A673 (cell line): ENCODE results near the gene TAS1R1. TPM values are rescaled to one million over a fixed set of nuclear protein-coding genes. Genes with fewer than 3 reads are reported as not detected.

Experiments
- BruUV-seq: library from RNA; stranded (reverse); fragments of 400-500 nt; replicated peaks from 2 replicates; lab custom pipeline; 2021; lab: Mats Ljungman, UMichigan
- CTCF ChIA-PET: fragments of 300-600 bp; sonication (Branson Sonifier 250); formaldehyde crosslinking; loops from one replicate; lab custom pipeline; 2022; ENCODE audit warnings: antibody characterized with exemption; lab: Charles Lee
- POLR2A ChIA-PET: fragments of 300-600 bp; sonication (Branson Sonifier 250); formaldehyde crosslinking; loops from one replicate; lab custom pipeline; 2022; ENCODE audit warnings: antibody characterized with exemption; ENCODE audit not compliant: low non-redundant PET; lab: Charles Lee
- DNase-seq: peaks from one replicate; pipeline ENCODE4 v3.0.0-alpha.2; 2015; ENCODE audit warnings: low spot score
- H3K27ac ChIP-seq: fragments of 200-600 bp; sonication (generic); 2 replicates; pipeline ENCODE4 v1.5.1; 2016; ENCODE audit warnings: mixed run types, low read depth, mild to moderate bottlenecking, mixed read lengths, antibody characterized with exemption, low read length; ENCODE audit not compliant: poor library complexity, severe bottlenecking
- H3K27me3 ChIP-seq: fragments of 200-600 bp; sonication (generic); replicated peaks from 2 replicates; pipeline ENCODE4 v1.6.1; 2017; ENCODE audit warnings: mixed run types, low read depth, mild to moderate bottlenecking, mixed read lengths, antibody characterized with exemption, low read length; ENCODE audit not compliant: insufficient read depth, poor library complexity
- H3K36me3 ChIP-seq: fragments of 200-600 bp; sonication (generic); 2 replicates; pipeline ENCODE4 v1.6.1; 2016; ENCODE audit warnings: mixed run types, mild to moderate bottlenecking, mixed read lengths, antibody characterized with exemption, low read length; ENCODE audit not compliant: insufficient read depth, poor library complexity, severe bottlenecking
- H3K4me1 ChIP-seq: fragments of 200-600 bp; sonication (generic); 2 replicates; pipeline ENCODE4 v1.6.1; 2017; ENCODE audit warnings: mixed run types, mild to moderate bottlenecking, mixed read lengths, antibody characterized with exemption, low read length; ENCODE audit not compliant: insufficient read depth, poor library complexity, severe bottlenecking
- H3K4me3 ChIP-seq: fragments of 200-600 bp; sonication (generic); 2 replicates; pipeline ENCODE4 v1.5.1; 2016; ENCODE audit warnings: low read depth, mixed run types, mild to moderate bottlenecking, mixed read lengths, low read length; ENCODE audit not compliant: poor library complexity, severe bottlenecking
- H3K9me3 ChIP-seq: fragments of 200-600 bp; sonication (generic); 2 replicates; pipeline ENCODE4 v1.6.1; 2016; ENCODE audit warnings: mixed run types, low read depth, mild to moderate bottlenecking, mixed read lengths, antibody characterized with exemption, low read length; ENCODE audit not compliant: poor library complexity, severe bottlenecking
- CTCF ChIP-seq: fragments of 300-800, 200-600 bp; sonication (generic); conservative IDR thresholded peaks from 2 replicates; pipeline ENCODE4 v1.5.1; 2017; ENCODE audit warnings: low read depth, mild to moderate bottlenecking, antibody characterized with exemption, low read length, moderate library complexity, mixed read lengths
- EZH2 ChIP-seq: fragments of 200-600 bp; sonication (generic); IDR thresholded peaks from 2 replicates; pipeline ENCODE4 v1.6.1; 2017; ENCODE audit warnings: borderline replicate concordance, low read depth, mild to moderate bottlenecking, mixed read lengths, antibody characterized with exemption, low read length; ENCODE audit not compliant: poor library complexity, severe bottlenecking
- intact Hi-C: fragments of 100-400 bp; cut with micrococcal nuclease; formaldehyde crosslinking; loops from one replicate; pipeline ENCODE4 v1.10.0; 2022; ENCODE audit not compliant: unreplicated experiment
- total RNA-seq: library from RNA; stranded (reverse); gene quantifications from 2 replicates; pipeline ENCODE4 v1.2.3, GENCODE V29; 2021

The TAS1R1 gene
- total RNA-seq, 1 experiment from 2014 or later: not detected

- Histone ChIP-seq H3K27ac (no peak overlapping the region), H3K4me3 (no peak overlapping the region), H3K9me3 (no peaks in the 10 kb centered on the region), H3K4me1 (no peaks in the 10 kb centered on the region), H3K27me3 (no peaks in the 10 kb centered on the region), H3K36me3 (peaks cover 68% of the 10 kb centered on the region)
- DNase-seq: no peak
- TF ChIP-seq EZH2: no peak
- TF ChIP-seq CTCF: no peak
- BruUV-seq: no TSS peak
- POLR2A ChIA-PET: interaction anchor here (0.5 kb wide), 1 partner anchor 275 kb away, joined by 6 read pairs; no protein-coding TSS in a partner anchor
- intact Hi-C loops: no loop called here
- CTCF ChIA-PET: no interaction called here
Measured at GRCh38 chr1:6592865-6593593, 37.9 kb downstream of the TAS1R1 start.

- Histone ChIP-seq H3K27ac (no peak overlapping the region), H3K4me3 (no peak overlapping the region), H3K36me3 (peaks cover 63% of the 10 kb centered on the region), H3K4me1 (no peaks in the 10 kb centered on the region), H3K27me3 (no peaks in the 10 kb centered on the region), H3K9me3 (no peaks in the 10 kb centered on the region)
- ChIA-PET CTCF (no interaction called here), POLR2A (no interaction called here)
- BruUV-seq: no TSS peak
- no peak for DNase-seq
- TF ChIP-seq EZH2: no peak
- no peak for TF ChIP-seq CTCF
- intact Hi-C loops: no loop called here
Measured at GRCh38 chr1:6593810-6594209, 38.7 kb downstream of the TAS1R1 start.

GRCh38 chr1:6594977-6595740, 40.1 kb downstream of the TAS1R1 start:
- Histone ChIP-seq H3K9me3 (no peaks in the 10 kb centered on the region), H3K4me1 (no peaks in the 10 kb centered on the region), H3K27ac (no peak overlapping the region), H3K36me3 (peaks cover 60% of the 10 kb centered on the region), H3K27me3 (no peaks in the 10 kb centered on the region), H3K4me3 (no peak overlapping the region)
- CTCF ChIA-PET: no interaction called here
- no peak for TF ChIP-seq CTCF
- TF ChIP-seq EZH2: no peak
- BruUV-seq: no TSS peak
- DNase-seq: no peak
- POLR2A ChIA-PET: no interaction called here
- intact Hi-C loops: no loop called here
